NCI-H1048 (cell line): ENCODE results near the gene POM121L12.

ENCODE experiments used
- DNase-seq: peaks from one replicate; lab custom pipeline; 2025; lab: John Stamatoyannopoulos, UW

POM121L12 gene

GRCh38 chr7:53035499-53036412, at the start of gene POM121L12:
Gene POM121L12, plus strand, starts transcription at chr7:53035633. Its CDS starts 39 bp downstream, at chr7:53035672.
- DNase-seq: no peak

GRCh38 chr7:52992001-52992400, 43.4 kb upstream of the POM121L12 start:
- no peak for DNase-seq

- no peak for DNase-seq
Measured at GRCh38 chr7:52992479-52993162, 42.8 kb upstream of the POM121L12 start.

GRCh38 chr7:52995676-52996075, 39.8 kb upstream of the POM121L12 start:
- DNase-seq: no peak

- DNase-seq: no peak
Measured at GRCh38 chr7:53001221-53001620, 34.2 kb upstream of the POM121L12 start.

GRCh38 chr7:53002389-53002788, 33.0 kb upstream of the POM121L12 start:
- no peak for DNase-seq

- no peak for DNase-seq
Measured at GRCh38 chr7:53003653-53004445, 31.6 kb upstream of the POM121L12 start.

GRCh38 chr7:53013925-53014324, 21.5 kb upstream of the POM121L12 start:
- DNase-seq: no peak

GRCh38 chr7:53015463-53015862, 20.0 kb upstream of the POM121L12 start:
- DNase-seq: no peak

- DNase-seq: no peak
Measured at GRCh38 chr7:53022893-53023292, 12.5 kb upstream of the POM121L12 start.

GRCh38 chr7:53048638-53049037, 13.2 kb downstream of the POM121L12 start:
- no peak for DNase-seq

GRCh38 chr7:53050433-53050832, 15.0 kb downstream of the POM121L12 start:
- DNase-seq: no peak

- no peak for DNase-seq
Measured at GRCh38 chr7:53059591-53059990, 24.2 kb downstream of the POM121L12 start.

GRCh38 chr7:53060066-53060465, 24.6 kb downstream of the POM121L12 start:
- no peak for DNase-seq

- DNase-seq: peak; percentile 38
Measured at GRCh38 chr7:53062796-53063195, 27.4 kb downstream of the POM121L12 start.

GRCh38 chr7:53068673-53069072, 33.2 kb downstream of the POM121L12 start:
- DNase-seq: no peak

- no peak for DNase-seq
Measured at GRCh38 chr7:53070883-53071282, 35.5 kb downstream of the POM121L12 start.
